ENCODE results near the gene IER3. TPM values are rescaled to one million over a fixed set of nuclear protein-coding genes. Genes with fewer than 3 reads are reported as not detected.

Gene IER3
- total and polyA plus RNA-seq, 2 experiments from 2014 or later = 19.9 to 21.2 TPM

DNA sequence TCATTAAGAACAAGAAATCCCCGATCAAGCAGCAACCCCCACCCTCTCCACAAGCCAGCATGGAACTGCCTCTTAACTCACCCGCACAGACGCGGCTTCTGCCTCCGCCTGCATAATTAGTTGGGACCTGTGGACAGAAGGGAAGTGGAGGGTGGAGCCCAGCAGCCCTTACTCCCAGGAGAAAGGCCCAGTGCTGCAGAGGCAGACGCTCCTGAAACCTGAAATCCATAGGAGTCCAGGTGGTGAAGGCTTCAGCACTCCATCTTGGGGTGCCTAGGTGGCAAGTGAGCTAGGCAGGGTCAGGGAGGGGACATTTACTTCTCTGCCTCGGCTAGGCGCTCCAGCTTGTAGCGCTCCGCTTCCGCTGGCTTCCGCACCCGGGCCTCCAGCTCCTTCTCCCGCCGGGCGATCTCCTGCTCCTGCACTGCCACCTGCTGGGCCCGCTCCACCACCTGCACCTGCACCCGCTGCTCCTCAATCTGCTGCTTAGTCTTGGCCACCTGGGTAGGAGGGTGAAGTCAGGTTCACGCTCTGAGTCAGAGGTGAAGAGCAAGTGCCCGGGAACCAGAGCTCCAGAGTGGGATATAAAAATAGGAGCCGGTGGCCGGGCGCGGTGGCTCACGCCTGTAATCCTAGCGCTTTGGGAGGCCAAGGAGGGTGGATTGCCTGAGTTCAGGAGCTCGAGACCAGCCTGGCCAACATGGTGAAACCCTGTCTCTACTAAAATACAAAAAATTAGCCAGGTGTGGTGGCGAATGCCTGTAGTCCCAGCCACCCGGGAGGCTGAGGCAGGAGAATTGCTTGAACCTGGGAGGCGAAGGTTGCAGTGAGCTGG is 13.5 kb downstream of the IER3 start (continued):
- TF ChIP-seq ZNF114 (CRISPR knock-in tag; IDR thresholded peaks at IDR 0.05) = no peak
- TF ChIP-seq EZH2phosphoT487 (IDR thresholded peaks at IDR 0.05; ENCODE audit: unreplicated experiment) = no peak
- no peak for TF ChIP-seq EZH2 (IDR thresholded peaks at IDR 0.05; ENCODE audit: low read depth, unreplicated experiment)
- TF ChIP-seq CTCF (conservative IDR thresholded peaks at IDR 0.05; ENCODE audit: low read depth in 2 of 2) = peak; percentile 74 to 96
- TF ChIP-seq, protein P1, sequence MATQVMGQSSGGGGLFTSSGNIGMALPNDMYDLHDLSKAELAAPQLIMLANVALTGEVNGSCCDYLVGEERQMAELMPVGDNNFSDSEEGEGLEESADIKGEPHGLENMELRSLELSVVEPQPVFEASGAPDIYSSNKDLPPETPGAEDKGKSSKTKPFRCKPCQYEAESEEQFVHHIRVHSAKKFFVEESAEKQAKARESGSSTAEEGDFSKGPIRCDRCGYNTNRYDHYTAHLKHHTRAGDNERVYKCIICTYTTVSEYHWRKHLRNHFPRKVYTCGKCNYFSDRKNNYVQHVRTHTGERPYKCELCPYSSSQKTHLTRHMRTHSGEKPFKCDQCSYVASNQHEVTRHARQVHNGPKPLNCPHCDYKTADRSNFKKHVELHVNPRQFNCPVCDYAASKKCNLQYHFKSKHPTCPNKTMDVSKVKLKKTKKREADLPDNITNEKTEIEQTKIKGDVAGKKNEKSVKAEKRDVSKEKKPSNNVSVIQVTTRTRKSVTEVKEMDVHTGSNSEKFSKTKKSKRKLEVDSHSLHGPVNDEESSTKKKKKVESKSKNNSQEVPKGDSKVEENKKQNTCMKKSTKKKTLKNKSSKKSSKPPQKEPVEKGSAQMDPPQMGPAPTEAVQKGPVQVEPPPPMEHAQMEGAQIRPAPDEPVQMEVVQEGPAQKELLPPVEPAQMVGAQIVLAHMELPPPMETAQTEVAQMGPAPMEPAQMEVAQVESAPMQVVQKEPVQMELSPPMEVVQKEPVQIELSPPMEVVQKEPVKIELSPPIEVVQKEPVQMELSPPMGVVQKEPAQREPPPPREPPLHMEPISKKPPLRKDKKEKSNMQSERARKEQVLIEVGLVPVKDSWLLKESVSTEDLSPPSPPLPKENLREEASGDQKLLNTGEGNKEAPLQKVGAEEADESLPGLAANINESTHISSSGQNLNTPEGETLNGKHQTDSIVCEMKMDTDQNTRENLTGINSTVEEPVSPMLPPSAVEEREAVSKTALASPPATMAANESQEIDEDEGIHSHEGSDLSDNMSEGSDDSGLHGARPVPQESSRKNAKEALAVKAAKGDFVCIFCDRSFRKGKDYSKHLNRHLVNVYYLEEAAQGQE (IDR thresholded peaks at IDR 0.05; ENCODE audit: unreplicated experiment) = no peak

GRCh38 chr6:30727920-30728553 is 16.3 kb downstream of the IER3 start:
- Histone ChIP-seq H3K27me3 (ENCODE audit: insufficient read depth) (no peaks in the 10 kb centered on the region), H3K4me3 (no peak overlapping the region), H2AFZ (no peak overlapping the region), H3F3A (replicated peaks; ENCODE audit: low read depth) (peaks cover 65% of the 10 kb centered on the region), H3K27ac (ENCODE audit: low read depth) (peak overlapping the region; percentile 63), H3K36me3 (ENCODE audit: insufficient read depth) (peaks cover 28% of the 10 kb centered on the region), H3K4me1 (ENCODE audit: insufficient read depth) (peaks cover 2% of the 10 kb centered on the region; the same call in 1 of the 2 replicates), H4K20me1 (replicated peaks; ENCODE audit: insufficient read depth) (peaks cover 30% of the 10 kb centered on the region), H3K4me2 (no peak overlapping the region), H3K9me2 (ENCODE audit: insufficient read depth) (no peaks in the 10 kb centered on the region), H3K79me2 (replicated peaks; ENCODE audit: insufficient read depth) (peaks cover 9% of the 10 kb centered on the region)
- no peaks in the 10 kb centered on the region; the same call in 2 of the 3 replicates for H3K9me3 Mint-ChIP-seq
- no peak for ATAC-seq
- no peak overlapping the region for H3K4me3 Mint-ChIP-seq
- no peak for DNase-seq (ENCODE audit: low spot score)
- peaks cover 71% of the 10 kb centered on the region for H3K36me3 Mint-ChIP-seq (ENCODE audit: low read depth)
- peak overlapping the region; percentile 67; the same call in 1 of the 2 replicates for H3K27ac Mint-ChIP-seq
- H3K4me1 Mint-ChIP-seq = peaks cover 24% of the 10 kb centered on the region
- peaks cover 36% of the 10 kb centered on the region for H3K27me3 Mint-ChIP-seq (ENCODE audit: insufficient read depth, low read depth, poor library complexity)
- no peak for TF ChIP-seq CTCF (conservative IDR thresholded peaks at IDR 0.05; ENCODE audit: low read depth in 2 of 2)
- no peak for TF ChIP-seq ZNF114 (CRISPR knock-in tag; IDR thresholded peaks at IDR 0.05)
- no peak for TF ChIP-seq ZNF462 (CRISPR knock-in tag; IDR thresholded peaks at IDR 0.05)
